K562 (cell line): ENCODE measurements around the gene SLC30A1. TPM values are rescaled to one million over a fixed set of nuclear protein-coding genes. Genes with fewer than 3 reads are reported as not detected.

Experiments
- ATAC-seq: fragments of 200-7000 bp; cut with Tn5 transposase; 3 replicates; pipeline ENCODE4 v1.9.1; 2020; ENCODE audit warnings: moderate library complexity
- BruUV-seq: library from RNA; stranded (reverse); fragments of 400-500 nt; replicated peaks from 2 replicates; lab custom pipeline; 2021; lab: Mats Ljungman, UMichigan
- CTCF ChIA-PET: fragments of 300-600 bp; formaldehyde crosslinking; extraction: SDS; loops from one replicate; lab custom pipeline; 2021; ENCODE audit warnings: low intra/inter-chr PET ratio; lab: Yijun Ruan, JAX
- POLR2A ChIA-PET: fragments of 300-600, 350-650 bp; sonication (Branson Sonifier 250); formaldehyde crosslinking; extraction: SDS; loops from one replicate; lab custom pipeline; 2021; ENCODE audit warnings: antibody characterized with exemption, inconsistent platforms; lab: Yijun Ruan, JAX
- DNase-seq, 4 experiments: peaks; one replicate each; pipeline versions ENCODE4 v3.0.0 to v3.0.0-alpha.2; 2011 to 2018; ENCODE audit warnings: low spot score in 3 of 4, mixed read lengths in 3 of 4; ENCODE audit errors: extremely low read depth in 1 of 4
- FAIRE-seq: peaks from 2 replicates; lab custom pipeline; 2011; peaks lifted over from hg19 to GRCh38; lab: Jason Lieb, UNC
- H2AFZ ChIP-seq: 2 replicates; pipeline ENCODE4 v1.6.0; 2011; ENCODE audit warnings: low read depth, low read length, control low read depth, inconsistent platforms
- H3K27ac ChIP-seq: fragments of 200-600 bp; 3 replicates; pipeline ENCODE4 v1.8.0; 2011; ENCODE audit warnings: low read depth, mild to moderate bottlenecking, control low read depth, inconsistent platforms, low read length, moderate library complexity, mixed read lengths; ENCODE audit errors: extremely low read depth
- H3K27me3 ChIP-seq, 2 experiments: fragments of 300-600 bp in 1 of 2; 2 replicates in 1 of 2; 3 replicates in 1 of 2; pipeline versions ENCODE4 v1.6.0 to v1.8.0; 2011; ENCODE audit warnings: inconsistent platforms in 2 of 2, low read length in 2 of 2, mild to moderate bottlenecking in 1 of 2, mixed read lengths in 1 of 2, moderate library complexity in 1 of 2; ENCODE audit not compliant: control insufficient read depth in 2 of 2, insufficient read depth in 2 of 2
- H3K36me3 ChIP-seq: fragments of 300-600 bp; 3 replicates; pipeline ENCODE4 v1.8.0; 2011; ENCODE audit warnings: mild to moderate bottlenecking, low read length, inconsistent platforms; ENCODE audit not compliant: control insufficient read depth, insufficient read depth
- H3K4me1 ChIP-seq, 2 experiments: fragments of 200-600 bp in 1 of 2; replicated peaks in 1 of 2; 2 replicates in 1 of 2; 3 replicates in 1 of 2; pipeline versions ENCODE4 v1.5.1 to v1.8.0; 2011; ENCODE audit warnings: inconsistent platforms in 2 of 2, low read length in 2 of 2, mild to moderate bottlenecking in 1 of 2, mixed read lengths in 1 of 2, moderate library complexity in 1 of 2; ENCODE audit not compliant: control insufficient read depth in 2 of 2, insufficient read depth in 2 of 2
- H3K4me2 ChIP-seq: 2 replicates; pipeline ENCODE4 v1.6.1; 2011; ENCODE audit warnings: low read length, control low read depth, inconsistent platforms, mixed read lengths; ENCODE audit not compliant: insufficient read depth
- H3K4me3 ChIP-seq: fragments of 200-600 bp; sonication (generic), shearing (Covaris generic); 2 replicates; pipeline ENCODE4 v1.5.1; 2016; ENCODE audit warnings: control low read depth, inconsistent platforms
- H3K79me2 ChIP-seq: fragments of 200-600 bp; 3 replicates; pipeline ENCODE4 v1.8.0; 2011; ENCODE audit warnings: low read length, inconsistent platforms; ENCODE audit not compliant: control insufficient read depth, insufficient read depth
- H3K9ac ChIP-seq, 2 experiments: 2 replicates each; pipeline versions ENCODE4 v1.6.0 to v1.6.1; 2011; ENCODE audit warnings: low read depth in 2 of 2, low read length in 2 of 2, control low read depth in 1 of 2, inconsistent platforms in 1 of 2, mild to moderate bottlenecking in 1 of 2, mixed read lengths in 1 of 2; ENCODE audit not compliant: insufficient read depth in 1 of 2
- H3K9me1 ChIP-seq: one replicate; pipeline ENCODE4 v1.6.0; 2011; ENCODE audit warnings: inconsistent platforms, mild to moderate bottlenecking, low read length, moderate library complexity; ENCODE audit not compliant: control insufficient read depth, insufficient read depth
- H3K9me3 ChIP-seq: replicated peaks from 2 replicates; pipeline ENCODE4 v1.5.1; 2011; ENCODE audit warnings: low read depth, low read length, inconsistent platforms; ENCODE audit not compliant: control insufficient read depth, insufficient read depth
- H4K20me1 ChIP-seq: replicated peaks from 2 replicates; pipeline ENCODE4 v1.6.1; 2011; ENCODE audit warnings: low read length, inconsistent platforms, mixed read lengths; ENCODE audit not compliant: control insufficient read depth, insufficient read depth
- FIP1L1 ChIP-seq: fragments of 200-400 bp; formaldehyde crosslinking; IDR thresholded peaks from 2 replicates; pipeline ENCODE4 v1.6.1; 2018; ENCODE audit warnings: mild to moderate bottlenecking, low read depth, low read length; ENCODE audit not compliant: poor library complexity, severe bottlenecking
- LARP7 ChIP-seq: fragments of 450-650 bp; IDR thresholded peaks from 2 replicates; pipeline ENCODE4 v1.6.1; 2016
- MBD1 ChIP-seq: fragments of 250-450 bp; sonication (Bioruptor Pico); IDR thresholded peaks from 2 replicates; pipeline ENCODE4 v1.8.0; 2022; ENCODE audit warnings: inconsistent platforms
- NR2C2 ChIP-seq, 2 experiments: fragments of 200-800 bp in 1 of 2; sonication (Bioruptor generic) in 1 of 2; sonication (generic) in 1 of 2; formaldehyde crosslinking in 1 of 2; IDR thresholded peaks; 2 replicates each; pipeline versions ENCODE4 v1.6.1 to v1.8.0; 2016 to 2022; ENCODE audit warnings: mild to moderate bottlenecking in 1 of 2, missing compliant biosample characterization in 1 of 2, missing genetic modification characterization in 1 of 2, missing genetic modification reagents in 1 of 2
- PTRF ChIP-seq: fragments of 450-650 bp; IDR thresholded peaks from 2 replicates; pipeline ENCODE4 v1.6.1; 2016; ENCODE audit warnings: mild to moderate bottlenecking, missing genetic modification characterization, missing compliant biosample characterization
- RAD51 ChIP-seq: fragments of 450-650 bp; IDR thresholded peaks from 2 replicates; pipeline ENCODE4 v1.7.1; 2016; ENCODE audit warnings: low read depth, mild to moderate bottlenecking, borderline replicate concordance
- SNAPC5 ChIP-seq: fragments of 250-450 bp; sonication (Bioruptor Pico); IDR thresholded peaks from 2 replicates; pipeline ENCODE4 v1.8.0; 2021; ENCODE audit warnings: moderate library complexity, mild to moderate bottlenecking, inconsistent platforms
- SRSF1 ChIP-seq: fragments of 200-400 bp; formaldehyde crosslinking; IDR thresholded peaks from 2 replicates; pipeline ENCODE4 v1.6.1; 2017; ENCODE audit warnings: mild to moderate bottlenecking, low read depth, low read length, moderate library complexity
- TFAP4 ChIP-seq: sonication (generic); formaldehyde crosslinking; IDR thresholded peaks from 2 replicates; pipeline ENCODE4 v1.8.0; 2022; ENCODE audit warnings: missing genetic modification reagents, mild to moderate bottlenecking, moderate library complexity, borderline replicate concordance
- ZNF253 ChIP-seq: fragments of 250-450 bp; sonication (Bioruptor Pico); conservative IDR thresholded peaks from 2 replicates; pipeline ENCODE4 v1.6.1; 2021; ENCODE audit warnings: mild to moderate bottlenecking
- ZNF41 ChIP-seq: fragments of 250-450 bp; sonication (Bioruptor Pico); conservative IDR thresholded peaks from 2 replicates; pipeline ENCODE4 v1.4.0; 2020; ENCODE audit warnings: mild to moderate bottlenecking
- ZNF449 ChIP-seq: fragments of 250-450 bp; sonication (Bioruptor Pico); IDR thresholded peaks from 2 replicates; pipeline ENCODE4 v1.8.0; 2022; ENCODE audit warnings: moderate library complexity, mild to moderate bottlenecking, inconsistent platforms
- WGBS: fragments of 100-300 bp; shearing (Covaris generic); methylation state at CpG from one replicate; pipeline ENCODE4 v1.1.6; 2016; ENCODE audit warnings: low coverage, mixed read lengths; ENCODE audit not compliant: insufficient coverage; ENCODE audit errors: missing lambda C conversion rate; 5-methylcytosine and 5-hydroxymethylcytosine counted together
- in situ Hi-C: fragments of 300-500 bp; cut with MboI; formaldehyde crosslinking; loops from 4 replicates; pipeline ENCODE4 v1.15.0; 2018; ENCODE audit warnings: inconsistent platforms, mixed read lengths
- intact Hi-C: fragments of 100-400 bp; cut with micrococcal nuclease; formaldehyde crosslinking; loops from 2 replicates; pipeline ENCODE4 v1.14.2; 2022
- polyA plus RNA-seq, 8 experiments: library from polyadenylated mRNA; depleted of rRNA in 4 of 8; stranded (reverse) in 5 of 8; unstranded in 3 of 8; fragments of >200 nt; fragmentation: Nextera tagmentation in 2 of 8; fragmentation: Illumina TruSeq in 1 of 8; extraction: Ambion mirVana in 2 of 8; extraction: Trizol in 1 of 8; gene quantifications; 2 replicates each; pipeline versions ENCODE4 v1.2.1 to v1.2.3, GENCODE V29; 2011 to 2014; ENCODE audit warnings: inconsistent platforms in 1 of 8, missing spikeins in 1 of 8
- total RNA-seq, 7 experiments: library from RNA; depleted of rRNA in 6 of 7; stranded (reverse); fragments of >200 nt in 6 of 7; fragmentation: Illumina TruSeq in 2 of 7; extraction: Trizol in 2 of 7; gene quantifications; 2 replicates each; pipeline versions ENCODE4 v1.2.1 to v1.2.3, GENCODE V29; 2011 to 2021; ENCODE audit warnings: low replicate concordance in 1 of 7

SLC30A1 gene
- total and polyA plus RNA-seq, 9 of the 15 experiments (the other 6 are each of a cell fraction or from before 2014, with no cell fraction given), result 4.1 to 14.4 (median 6.6) TPM

- no peak for TF ChIP-seq ZNF449 (CRISPR knock-in tag)
These were observed 30.4 kb upstream of the SLC30A1 start (continued) for GRCh38 chr1:211609120-211610024.

GRCh38 chr1:211607754-211608473 lies 29.0 kb upstream of the SLC30A1 start:
- H4K20me1 ChIP-seq, result no peaks in the 10 kb centered on the region
- peak overlapping the region; percentile 94 for H2AFZ ChIP-seq
- 58% methylated on average over 6 of the region's 6 CpGs for WGBS
- BruUV-seq, result no TSS peak
- H3K4me1 ChIP-seq, result peaks cover 43 to 53% of the 10 kb centered on the region in 2 experiments
- peaks cover 4% of the 10 kb centered on the region; the same call in 1 of the 3 replicates for H3K36me3 ChIP-seq
- ChIA-PET POLR2A (interaction anchor here (0.6 to 4.9 kb wide), 8 partner anchors 10 to 1702 kb away, joined by 3 to 31 read pairs (median 8); partner anchors contain the start of gene SLC30A1), CTCF (no interaction called here)
- H3K9me1 ChIP-seq, result no peaks in the 10 kb centered on the region
- no peaks in the 10 kb centered on the region for H3K9me3 ChIP-seq
- in situ Hi-C loops (no loop called here), intact Hi-C loops (loop anchor here (2.0 kb wide), 2 partner anchors 29 to 47 kb away; partner anchors contain the start of gene SLC30A1)
- no peak for FAIRE-seq
- H3K9ac ChIP-seq, result peak overlapping the region; percentile 83 to 86; a peak in 3 of 4 replicates
- H3K4me2 ChIP-seq, result peak overlapping the region; percentile 98
- no peaks in the 10 kb centered on the region for H3K27me3 ChIP-seq
- DNase-seq, result no peak
- H3K27ac ChIP-seq, result peak overlapping the region; percentile 83
- peaks cover 31% of the 10 kb centered on the region for H3K79me2 ChIP-seq
- peak overlapping the region; percentile 49; the same call in 1 of the 2 replicates for H3K4me3 ChIP-seq
- no peak for ATAC-seq
- TF ChIP-seq TFAP4 (CRISPR knock-in tag) (no peak), LARP7 (peak; percentile 59; the same call in 1 of the 2 replicates), PTRF (0 out of 2 replicates have a peak, but pooled peaks have one; percentile 14), NR2C2 (CRISPR knock-in tag; IDR thresholded peaks at IDR 0.05) (no peak), NR2C2 (tag; IDR thresholded peaks at IDR 0.05) (no peak), SRSF1 (no peak), ZNF41 (CRISPR knock-in tag) (no peak), SNAPC5 (CRISPR knock-in tag) (no peak), ZNF253 (CRISPR knock-in tag) (no peak), MBD1 (CRISPR knock-in tag) (no peak), RAD51 (no peak), FIP1L1 (no peak)
